GM19240 (cell line): ENCODE measurements around the gene DGKG.
A peak's percentile ranks its signal among the peaks of the same experiment; 100 is the strongest.

ENCODE experiments used
- DNase-seq: peaks from one replicate; pipeline ENCODE4 v3.0.0; 2011; ENCODE audit warnings: low spot score; ENCODE audit not compliant: insufficient read length

DGKG gene

DNA sequence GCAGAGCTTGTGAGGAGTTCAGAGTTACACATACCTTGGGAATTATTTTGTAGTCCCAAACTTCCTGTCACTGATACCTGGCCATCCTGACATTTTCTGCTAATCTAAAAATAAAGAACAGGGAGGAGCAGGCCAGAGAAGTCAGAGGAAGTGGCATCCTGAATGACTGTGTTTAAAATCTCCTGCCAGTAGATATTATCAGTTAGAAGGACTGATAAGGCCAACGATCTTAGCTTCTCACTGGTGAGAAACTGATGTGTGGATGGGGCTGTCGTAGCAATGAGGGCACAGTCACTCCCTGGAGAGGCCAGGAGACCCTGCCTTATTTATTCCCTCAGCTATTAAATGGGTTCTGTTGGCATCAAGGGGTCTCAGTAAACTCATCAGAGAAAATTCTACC, 115.1 kb downstream of the DGKG start:
- no peak for DNase-seq

DNA sequence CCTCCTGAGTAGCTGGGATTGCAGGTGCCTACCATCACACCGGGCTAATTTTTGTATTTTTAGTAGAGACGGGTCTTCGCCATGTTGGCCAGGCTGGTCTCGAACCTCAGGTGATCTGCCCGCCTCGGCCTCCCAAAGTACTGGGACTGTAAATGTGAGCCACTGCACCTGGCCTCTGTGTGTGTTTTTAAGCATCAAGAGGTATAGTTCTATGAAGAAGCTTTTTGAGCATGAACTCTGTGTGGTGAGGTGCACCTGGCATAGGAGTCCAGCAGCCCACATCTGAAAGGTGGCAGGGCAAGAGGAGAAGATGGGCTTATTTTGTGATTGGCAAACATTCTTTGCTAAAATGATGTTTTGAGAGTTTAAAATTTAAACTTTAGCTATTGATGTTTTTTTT, 118.0 kb downstream of the DGKG start:
- DNase-seq, result no peak

DNA sequence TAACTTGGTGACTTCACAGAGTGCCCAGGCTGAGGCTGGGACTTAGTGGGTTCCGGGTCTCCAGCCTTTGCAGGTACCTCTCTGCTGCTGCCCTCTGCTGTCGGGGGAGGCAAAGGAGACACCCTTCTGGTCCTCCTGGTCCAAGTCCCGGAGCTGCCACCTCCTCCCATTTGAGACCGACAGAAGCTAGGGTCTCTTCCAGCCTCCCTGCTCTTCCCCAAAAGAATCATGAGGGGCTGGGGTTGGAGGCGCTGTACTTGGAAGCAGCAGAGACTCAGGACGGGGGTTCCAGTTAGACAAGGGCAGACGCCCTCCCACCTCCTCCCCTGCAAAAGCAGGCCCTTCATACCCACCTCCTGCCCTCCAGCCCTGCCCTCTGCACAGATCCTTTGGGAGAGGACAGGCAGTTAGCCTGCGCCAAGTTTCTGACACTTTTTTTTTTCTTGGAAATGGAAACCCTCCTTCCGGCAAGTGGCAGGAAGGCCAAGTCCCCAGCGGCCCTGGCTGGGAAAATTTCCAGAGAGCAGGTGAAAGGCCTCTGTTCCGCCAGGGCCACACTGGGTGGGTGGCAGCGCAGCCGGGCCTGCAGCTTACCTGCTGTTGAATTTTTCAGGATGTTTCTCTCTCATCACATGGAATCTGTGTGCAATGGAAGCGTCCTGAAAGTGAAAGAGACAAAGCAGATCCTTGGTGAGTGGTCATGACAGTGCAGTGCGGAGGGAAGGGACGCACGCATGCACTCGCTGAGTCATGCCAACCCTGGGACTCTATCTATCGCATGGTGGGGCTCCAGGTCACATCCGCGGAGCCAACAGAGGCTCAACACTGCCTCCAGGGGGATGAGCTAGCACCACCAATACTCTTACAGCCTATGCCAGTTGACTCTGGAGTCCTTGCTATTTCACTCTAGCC, 119.9 kb downstream of the DGKG start:
- peak; percentile 33 for DNase-seq

DNA sequence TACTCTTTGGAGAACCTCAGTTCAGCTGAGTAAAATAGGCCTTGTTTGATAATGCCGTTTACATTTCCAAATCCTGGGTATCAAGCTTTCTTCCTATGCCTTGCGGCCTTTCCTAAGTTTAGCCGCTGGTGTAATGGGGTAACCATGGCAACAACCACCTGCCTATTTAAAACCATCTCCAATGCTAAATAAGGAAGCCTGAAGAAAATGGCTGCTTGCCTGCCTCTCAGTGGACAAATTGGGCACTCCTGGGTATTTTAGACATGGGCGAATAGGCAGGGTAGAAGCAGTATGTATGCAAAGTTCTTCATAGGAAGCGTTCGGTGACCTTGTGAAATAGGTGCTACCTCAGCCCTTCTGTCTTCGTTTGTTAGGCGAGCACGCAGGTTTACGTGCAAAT, 122.7 kb downstream of the DGKG start:
- DNase-seq, result no peak

DNA sequence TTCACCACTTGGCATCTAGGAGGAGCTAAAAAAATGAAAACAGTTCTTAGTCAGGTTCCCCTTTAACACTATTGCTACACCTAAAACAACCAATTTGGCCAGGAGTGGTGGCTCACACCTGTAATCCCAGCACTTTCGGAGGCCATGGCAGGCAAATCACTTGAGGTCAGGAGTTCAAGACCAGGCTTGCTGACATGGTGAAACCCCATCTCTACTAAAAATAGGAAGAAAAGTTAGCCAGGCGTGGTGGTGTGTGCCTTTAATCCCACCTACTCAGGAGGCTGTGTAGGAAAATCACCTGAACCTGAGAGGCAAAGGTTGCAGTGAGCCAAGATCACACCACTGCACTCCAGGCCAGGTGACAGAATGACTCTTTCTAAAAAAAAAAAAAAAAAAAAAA, 124.1 kb downstream of the DGKG start:
- DNase-seq, result no peak

DNA sequence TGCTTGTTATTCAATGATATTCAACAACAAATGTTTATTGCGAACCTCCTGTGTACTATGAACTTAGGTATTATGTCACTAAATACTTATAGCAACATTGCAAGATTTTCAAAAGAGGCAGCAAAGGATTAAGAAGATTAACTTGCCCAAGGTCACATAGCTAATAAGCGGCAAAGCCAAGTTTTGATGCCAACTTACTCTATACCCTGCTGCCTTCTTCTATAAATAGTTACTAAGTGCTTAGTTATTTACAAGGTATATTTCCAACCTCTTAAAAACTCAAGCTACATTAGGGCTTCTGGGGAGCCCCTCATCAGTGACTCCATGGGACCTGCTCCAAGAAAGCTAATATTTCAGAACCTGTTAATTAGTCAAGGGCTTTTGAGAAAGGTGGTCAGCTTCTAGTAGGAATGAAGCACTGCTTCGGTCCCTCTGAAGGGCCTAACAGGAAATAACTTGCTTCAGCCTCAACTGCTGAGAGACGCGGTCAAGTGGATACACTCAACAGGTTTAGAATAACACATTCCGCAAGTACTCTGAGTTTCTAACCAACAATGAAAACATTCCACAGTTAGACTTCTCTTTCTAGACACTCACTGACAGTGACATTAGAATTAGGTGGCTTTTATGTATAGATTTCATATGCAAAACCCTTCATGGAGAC, 125.5 kb downstream of the DGKG start:
- no peak for DNase-seq

DNA sequence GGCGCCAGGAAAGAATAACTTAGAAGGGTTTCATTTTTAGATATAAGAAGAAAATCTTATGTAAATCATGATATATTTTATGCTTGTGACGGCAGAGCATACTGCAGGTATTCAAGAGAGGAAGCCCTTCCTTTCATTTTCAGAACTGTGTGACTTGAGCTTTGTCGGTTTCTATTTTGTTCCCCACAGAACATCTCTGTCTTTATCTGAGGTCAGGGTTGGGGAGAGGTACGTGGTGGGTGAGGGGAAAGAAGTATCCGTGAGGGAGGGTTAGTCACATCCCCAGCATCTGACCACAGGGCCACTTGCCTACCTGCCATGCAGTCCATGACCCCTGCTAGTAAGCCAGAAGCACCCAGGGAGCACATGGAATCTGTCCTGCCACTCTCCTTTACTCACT, 126.5 kb downstream of the DGKG start:
- peak; percentile 34 for DNase-seq

DNA sequence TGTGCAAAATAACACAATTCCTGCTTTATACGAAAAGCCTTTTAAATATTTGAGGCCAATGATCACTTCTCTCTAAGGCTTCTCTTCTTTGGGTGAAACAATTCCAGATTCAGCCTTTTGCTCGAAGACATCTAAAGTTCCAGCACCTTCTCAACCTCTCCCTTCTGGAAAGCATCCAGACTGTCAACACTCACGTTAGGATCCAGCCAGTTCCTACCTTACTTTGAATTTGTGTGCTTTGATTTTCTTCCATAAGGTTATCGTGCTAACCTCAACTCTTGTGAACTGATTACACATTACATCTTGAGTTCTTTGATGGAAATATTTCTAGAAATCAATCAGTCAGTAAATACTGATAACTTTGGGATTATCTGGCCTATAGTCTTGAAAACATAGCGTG, 127.9 kb downstream of the DGKG start:
- no peak for DNase-seq

DNA sequence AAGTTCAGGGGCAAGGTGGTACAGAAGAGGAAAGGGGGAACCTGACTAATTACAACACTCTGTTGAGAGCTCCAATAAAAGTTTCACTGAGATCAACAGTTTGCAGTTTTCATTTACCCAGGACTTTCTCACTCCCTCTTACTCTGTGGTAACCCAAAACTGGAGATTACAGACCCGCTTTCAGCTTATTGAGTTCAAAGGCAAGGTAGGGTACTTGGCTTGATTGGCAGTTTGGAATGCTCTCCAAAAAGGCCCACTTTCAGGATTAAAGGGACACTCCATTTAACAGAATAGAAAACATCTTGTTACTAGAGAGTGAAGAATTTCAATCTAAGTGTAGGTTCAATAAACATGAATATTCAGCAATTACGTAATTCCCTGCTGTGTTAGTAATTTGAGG, 135.6 kb downstream of the DGKG start:
- DNase-seq, result no peak

DNA sequence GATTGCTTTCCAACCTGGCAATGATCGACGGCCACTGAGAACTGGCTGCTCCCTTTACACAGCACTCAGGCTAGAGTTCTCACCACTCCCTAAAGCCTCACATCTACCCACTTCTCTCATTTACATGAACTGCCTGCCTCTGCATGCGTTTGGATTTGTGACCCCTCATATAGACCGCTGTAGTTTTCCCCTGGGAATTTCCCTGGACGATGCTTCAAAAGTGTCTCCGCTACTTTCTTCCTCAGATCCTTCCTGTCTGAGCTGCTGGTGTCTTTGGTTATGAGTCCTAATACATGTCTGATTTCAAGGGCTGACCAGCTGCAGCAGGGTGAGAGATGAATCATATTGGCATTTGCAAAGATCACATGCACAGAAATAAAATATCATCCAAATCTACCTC, 136.4 kb downstream of the DGKG start:
- DNase-seq, result no peak

DNA sequence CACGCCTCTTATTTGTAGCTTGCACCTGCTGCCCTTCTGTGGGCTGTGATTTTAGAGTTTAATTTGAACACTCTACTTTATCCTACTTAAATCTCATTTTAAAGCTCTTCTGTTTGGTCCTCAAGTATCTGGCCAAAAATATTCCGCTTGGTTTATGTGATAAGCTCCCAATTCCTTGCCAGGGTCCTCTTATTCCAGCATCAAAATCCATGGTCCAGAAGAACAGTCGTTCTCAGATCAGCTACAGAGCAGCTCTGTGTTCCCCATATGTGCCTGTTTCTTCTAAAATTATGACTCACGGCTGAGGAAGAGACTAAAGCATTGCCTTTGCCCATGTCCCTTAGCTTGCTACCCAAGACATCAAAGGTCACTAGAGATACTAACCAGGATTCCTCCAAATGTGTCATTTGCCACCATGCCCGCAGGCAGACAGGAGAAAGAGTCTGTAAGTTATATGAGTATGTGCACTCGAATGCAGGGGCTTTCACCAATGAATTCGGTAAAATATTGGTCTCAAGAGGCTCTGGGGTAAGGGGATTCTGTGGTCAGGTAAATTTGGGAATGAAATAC, 137.9 kb downstream of the DGKG start:
- no peak for DNase-seq

DNA sequence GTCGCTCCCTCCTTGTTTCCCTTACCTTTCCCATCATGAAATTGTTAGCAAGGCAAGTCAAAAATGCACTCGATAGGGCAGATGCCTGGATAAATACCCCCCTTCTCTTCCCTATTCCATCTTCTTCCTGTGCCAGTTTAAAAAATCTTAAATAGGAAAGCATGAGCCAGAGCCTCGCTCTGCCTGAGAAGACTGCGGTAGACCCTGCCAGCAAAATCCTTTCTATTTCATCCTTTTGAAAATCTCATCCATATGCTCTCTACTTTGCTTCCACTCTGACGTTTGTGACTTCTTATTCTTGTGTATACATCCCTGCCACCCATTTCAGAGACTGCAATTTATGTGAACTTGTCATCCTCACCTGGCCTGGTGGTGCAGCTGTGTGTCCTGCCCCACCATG, 138.6 kb downstream of the DGKG start:
- DNase-seq, result no peak

DNA sequence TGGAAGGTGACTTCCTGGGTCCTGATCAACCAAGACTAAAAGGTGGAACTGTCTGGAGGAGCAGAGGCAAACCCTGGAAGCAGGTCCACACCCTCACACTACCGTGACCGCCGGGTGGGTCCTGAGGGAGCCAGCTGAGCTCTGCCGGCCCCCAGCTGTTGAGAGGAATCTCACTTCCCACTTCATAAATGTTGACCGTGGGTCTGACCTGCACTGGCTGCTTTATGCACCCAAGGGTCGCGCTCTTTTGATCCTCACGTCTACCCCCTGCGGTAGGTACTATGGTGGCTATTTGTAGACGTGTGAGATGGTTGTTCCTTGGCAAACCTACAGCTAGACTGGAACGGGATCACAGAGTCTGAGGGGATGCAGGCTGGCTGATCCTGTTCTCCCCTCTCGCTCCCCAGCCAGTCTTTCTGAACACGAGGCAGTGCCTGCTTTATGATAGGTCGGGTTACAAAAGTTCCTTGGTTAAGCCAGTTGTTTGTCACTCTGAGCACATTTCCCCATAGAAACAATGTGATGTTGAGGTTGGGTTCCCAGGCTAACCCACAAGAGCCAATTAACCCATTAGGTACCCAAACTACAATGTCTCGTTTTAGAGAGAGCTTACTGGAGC, 140.2 kb downstream of the DGKG start:
- DNase-seq, result no peak

DNA sequence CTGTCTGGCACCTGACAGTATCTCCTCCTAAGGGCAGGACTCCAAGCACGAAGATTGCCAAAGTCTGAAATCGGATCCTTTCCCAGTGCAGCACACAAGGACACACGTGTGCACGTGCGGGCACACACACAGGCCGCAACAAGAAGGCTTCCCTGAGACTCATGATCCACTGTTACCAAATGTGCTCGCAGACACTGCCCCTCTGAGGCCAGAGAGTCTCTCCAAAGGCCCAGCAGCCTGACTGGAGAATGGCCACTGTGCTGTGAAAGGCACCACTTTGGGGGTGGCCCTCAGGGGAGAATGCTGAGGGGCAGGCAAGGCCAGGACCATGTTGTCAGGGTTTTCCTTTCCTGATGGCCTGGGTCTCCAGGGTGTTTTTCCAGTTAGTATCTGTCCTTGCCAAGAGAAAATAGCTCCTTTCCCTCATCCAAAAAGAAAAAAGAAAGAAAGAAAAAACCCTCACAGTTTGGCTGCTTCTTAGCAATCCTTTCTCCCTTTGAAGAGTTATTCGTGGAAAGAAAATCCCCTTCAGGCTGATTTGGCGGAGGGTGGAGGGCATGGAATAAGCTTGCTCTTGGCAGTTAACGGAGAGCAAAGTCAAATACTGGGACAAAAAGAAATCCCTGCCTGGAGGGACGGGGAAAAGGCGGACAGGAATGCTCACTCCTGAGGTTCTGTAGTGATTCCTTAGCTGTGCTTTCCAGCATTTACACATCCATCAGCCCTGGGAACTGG, 141.0 kb downstream of the DGKG start:
- DNase-seq, result no peak

DNA sequence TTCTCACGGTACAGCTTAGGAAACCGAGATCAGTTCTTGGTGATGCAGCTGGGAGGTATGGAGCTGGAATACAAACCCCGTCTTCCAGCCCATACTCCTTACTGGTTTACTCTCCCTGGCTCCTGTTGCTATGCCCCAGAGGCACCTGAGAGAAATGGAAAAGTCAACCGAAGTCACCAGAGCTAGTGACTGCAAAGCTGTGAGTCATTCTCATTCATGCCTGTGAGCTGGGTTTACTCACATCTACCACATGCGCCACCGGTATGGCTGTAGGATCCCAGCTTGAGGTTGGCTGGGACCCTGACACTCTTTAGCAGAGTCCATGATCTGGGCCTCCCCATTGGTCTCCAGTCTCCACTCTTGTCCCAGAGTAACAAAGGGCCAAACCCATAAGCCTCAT, 141.7 kb downstream of the DGKG start:
- no peak for DNase-seq

DNA sequence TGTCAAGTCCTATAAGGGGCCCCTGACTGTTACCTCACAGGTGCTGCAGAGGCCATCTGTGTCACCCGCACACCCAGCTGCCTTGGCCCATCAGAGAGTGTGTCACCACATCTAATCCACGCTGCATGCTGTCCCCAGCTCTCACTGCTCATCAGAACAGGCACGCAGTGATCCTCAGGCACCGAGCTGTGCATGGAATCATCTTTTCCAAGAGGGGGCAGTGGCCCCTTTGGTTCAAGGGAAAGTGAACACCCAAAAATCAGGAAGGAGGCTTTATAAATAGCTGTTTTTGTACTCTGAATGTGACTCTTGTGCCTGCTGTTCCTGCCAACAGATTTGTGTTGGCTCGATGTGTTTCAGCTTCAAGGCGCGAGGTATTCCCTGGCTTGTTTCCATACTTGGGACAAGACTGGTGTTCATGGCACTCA, 142.8 kb downstream of the DGKG start:
- DNase-seq, result no peak

DNA sequence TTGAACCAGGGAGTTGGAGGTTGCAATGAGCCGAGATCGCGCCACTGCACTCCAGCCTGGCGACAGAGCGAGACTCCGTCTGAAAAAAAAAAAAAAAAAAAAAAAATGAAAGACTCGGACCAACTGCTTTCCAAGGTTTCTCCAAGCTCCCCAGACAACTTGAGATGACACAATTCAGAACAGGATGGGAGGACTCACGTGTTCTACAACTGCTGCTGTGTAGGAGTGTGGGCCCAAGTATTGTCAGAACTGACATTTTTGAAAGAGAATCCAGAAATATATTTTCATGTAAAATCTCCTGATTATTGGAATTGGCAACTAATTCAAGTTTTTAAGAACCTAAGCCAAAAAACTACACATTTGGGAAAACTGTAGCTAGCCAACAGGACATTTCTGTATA, 143.6 kb downstream of the DGKG start:
- no peak for DNase-seq

DNA sequence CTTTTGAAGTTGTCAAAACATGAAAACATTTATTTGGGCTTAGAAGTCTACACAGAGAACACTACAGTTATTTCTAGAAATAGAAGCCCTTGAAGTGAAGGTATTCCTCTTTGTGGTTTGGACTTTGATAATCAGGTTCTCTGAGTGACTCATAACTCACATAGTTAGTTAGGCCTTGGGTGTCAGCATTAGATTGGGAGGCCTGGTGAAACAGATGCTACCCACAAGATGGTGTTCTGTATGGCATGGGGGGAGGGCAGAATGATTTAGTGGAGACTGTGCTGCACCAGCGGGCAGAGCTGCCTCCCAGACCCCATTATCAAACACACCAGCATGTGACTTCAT, 144.2 kb downstream of the DGKG start:
- DNase-seq, result peak; percentile 59

DNA sequence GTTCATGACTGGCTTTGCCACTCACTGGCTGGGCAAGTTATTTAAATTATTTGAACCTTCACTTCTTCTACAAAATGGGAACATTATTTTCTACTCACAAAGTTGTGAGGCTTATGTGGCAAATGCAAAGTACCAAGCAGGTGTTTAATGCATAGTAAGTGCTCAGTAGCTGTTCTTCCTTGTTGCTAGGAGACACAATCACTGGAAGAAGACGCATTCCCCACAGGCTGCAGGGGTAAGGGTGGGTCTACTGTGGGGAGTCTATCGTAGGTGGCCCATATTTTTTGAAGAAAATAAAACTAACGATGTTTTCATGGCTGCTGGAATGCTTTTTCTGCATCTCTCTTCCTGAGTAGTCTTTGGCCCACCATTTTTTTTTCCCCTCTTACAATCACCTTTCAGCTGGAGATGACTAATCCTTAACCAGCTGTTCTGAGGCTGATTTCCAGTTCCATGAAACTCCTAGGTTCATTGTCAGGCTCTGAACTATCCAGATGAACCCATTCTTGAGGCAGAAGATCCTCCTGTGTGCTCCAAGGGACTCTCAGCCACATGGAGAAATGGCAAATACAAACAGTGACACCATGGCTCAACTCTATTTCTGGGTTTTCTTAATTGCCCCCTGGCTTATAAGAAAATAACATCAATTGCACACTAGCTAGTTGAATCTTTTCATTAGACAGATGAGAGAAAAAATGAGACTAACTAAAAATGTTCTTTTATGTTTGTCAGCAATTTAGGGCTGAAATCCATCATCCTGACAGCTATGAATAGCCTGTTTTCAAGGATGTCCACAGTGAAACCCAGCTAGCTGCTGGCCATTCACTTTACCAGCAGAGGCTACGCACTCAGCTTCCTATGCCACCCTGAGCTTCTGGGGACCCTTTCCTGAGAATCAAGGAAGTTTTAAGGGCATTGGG, 144.9 kb downstream of the DGKG start:
- DNase-seq, result no peak

DNA sequence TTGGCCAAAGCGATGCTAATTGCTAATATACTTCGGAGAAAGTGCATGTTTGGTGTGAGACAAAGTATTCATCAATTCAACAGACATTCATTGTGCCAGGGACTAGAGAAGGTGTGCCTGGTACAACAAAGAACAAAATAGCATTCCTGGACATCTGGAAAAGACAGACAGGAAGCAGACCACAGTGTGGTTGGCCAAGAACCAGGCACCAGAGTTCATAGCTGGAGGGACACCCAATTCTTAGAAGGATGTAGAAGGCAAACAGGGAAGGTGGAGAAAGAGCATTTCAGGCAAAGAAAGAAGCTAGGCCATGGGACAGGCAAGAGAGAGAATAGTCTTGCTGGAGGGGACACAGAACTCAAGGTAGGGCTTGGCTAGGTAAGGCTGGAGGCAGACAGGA, 147.4 kb downstream of the DGKG start:
- no peak for DNase-seq

DNA sequence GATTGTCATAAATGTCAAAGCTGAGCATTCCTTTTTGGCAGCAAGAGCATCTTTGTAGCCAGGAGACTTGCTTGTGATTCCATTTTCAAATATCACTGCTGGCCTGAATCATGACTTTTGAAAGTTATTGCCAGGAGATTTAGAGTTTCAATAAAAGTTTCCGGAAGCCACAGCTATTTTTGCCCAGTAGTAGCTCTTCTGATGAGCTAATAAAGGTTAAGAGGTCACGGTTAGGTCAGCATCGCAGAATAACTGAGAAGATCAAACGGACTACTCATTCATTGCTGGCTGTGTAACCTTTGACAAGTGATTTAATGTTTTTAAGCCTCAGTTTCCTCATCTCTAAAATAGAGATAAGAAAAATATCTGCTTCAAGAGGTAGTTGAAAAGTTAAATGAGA, 148.1 kb downstream of the DGKG start:
- no peak for DNase-seq
